GM23338 (cell line): ENCODE data around the gene ORC6. TPM values are rescaled to one million over a fixed set of nuclear protein-coding genes. Genes with fewer than 3 reads are reported as not detected.

Experiments
- ATAC-seq: fragments of 200-7000 bp; cut with Tn5 transposase; 3 replicates; pipeline ENCODE4 v1.9.1; 2020
- DNase-seq: peaks from one replicate; pipeline ENCODE4 v3.0.0-alpha.2; 2015; ENCODE audit warnings: low spot score
- H2AFZ ChIP-seq: fragments of 200-600 bp; sonication (generic); 2 replicates; pipeline ENCODE4 v1.8.0; 2016; ENCODE audit warnings: antibody characterized with exemption, mild to moderate bottlenecking, moderate library complexity
- H3F3A ChIP-seq: fragments of 200-600 bp; sonication (generic); replicated peaks from 2 replicates; pipeline ENCODE4 v1.8.0; 2017; ENCODE audit warnings: antibody characterized with exemption, mixed run types, low read depth
- H3K27ac ChIP-seq: fragments of 200-600 bp; sonication (generic); 2 replicates; pipeline ENCODE4 v1.6.1; 2016; ENCODE audit warnings: low read depth
- H3K27me3 ChIP-seq: fragments of 200-600 bp; sonication (generic); 2 replicates; pipeline ENCODE4 v1.8.0; 2016; ENCODE audit warnings: mild to moderate bottlenecking, mixed run types, moderate library complexity; ENCODE audit not compliant: insufficient read depth
- H3K36me3 ChIP-seq: fragments of 200-600 bp; sonication (generic); 2 replicates; pipeline ENCODE4 v1.8.0; 2016; ENCODE audit warnings: mild to moderate bottlenecking; ENCODE audit not compliant: insufficient read depth
- H3K4me1 ChIP-seq: fragments of 200-600 bp; sonication (generic); 2 replicates; pipeline ENCODE4 v1.8.0; 2016; ENCODE audit warnings: mild to moderate bottlenecking, moderate library complexity; ENCODE audit not compliant: insufficient read depth
- H3K4me2 ChIP-seq: fragments of 200-600 bp; sonication (generic); 2 replicates; pipeline ENCODE4 v1.7.1; 2017; ENCODE audit warnings: mixed run types
- H3K4me3 ChIP-seq: fragments of 200-600 bp; sonication (generic); 2 replicates; pipeline ENCODE4 v1.6.1; 2016; ENCODE audit warnings: mixed run types
- H3K79me2 ChIP-seq: fragments of 200-600 bp; sonication (generic); replicated peaks from 2 replicates; pipeline ENCODE4 v1.8.0; 2017; ENCODE audit warnings: mild to moderate bottlenecking; ENCODE audit not compliant: insufficient read depth
- H3K9me2 ChIP-seq: fragments of 200-600 bp; sonication (generic); 2 replicates; pipeline ENCODE4 v1.8.0; 2017; ENCODE audit not compliant: insufficient read depth
- H4K20me1 ChIP-seq: fragments of 200-600 bp; sonication (generic); replicated peaks from 2 replicates; pipeline ENCODE4 v1.8.0; 2017; ENCODE audit warnings: mild to moderate bottlenecking; ENCODE audit not compliant: insufficient read depth
- H3K27ac Mint-ChIP-seq: 2 replicates; pipeline ENCODE4 v1.8.0; 2020; ENCODE audit warnings: inconsistent platforms, mild to moderate bottlenecking, moderate library complexity, mixed read lengths
- H3K27me3 Mint-ChIP-seq: 3 replicates; pipeline ENCODE4 v1.8.0; 2022; ENCODE audit warnings: low read depth, mild to moderate bottlenecking, moderate library complexity, mixed read lengths, inconsistent platforms; ENCODE audit not compliant: insufficient read depth, poor library complexity
- H3K36me3 Mint-ChIP-seq: 3 replicates; pipeline ENCODE4 v1.8.0; 2021; ENCODE audit warnings: low read depth, mild to moderate bottlenecking, inconsistent platforms, moderate library complexity, mixed read lengths
- H3K4me1 Mint-ChIP-seq: 3 replicates; pipeline ENCODE4 v1.8.0; 2020; ENCODE audit warnings: mild to moderate bottlenecking, inconsistent platforms, mixed read lengths
- H3K4me3 Mint-ChIP-seq: 3 replicates; pipeline ENCODE4 v1.8.0; 2021; ENCODE audit warnings: moderate library complexity, mild to moderate bottlenecking, inconsistent platforms, mixed read lengths
- H3K9me3 Mint-ChIP-seq: 3 replicates; pipeline ENCODE4 v1.8.0; 2020; ENCODE audit warnings: moderate library complexity, mild to moderate bottlenecking, inconsistent platforms, mixed read lengths
- CREB1 ChIP-seq: fragments of 250-450 bp; sonication (Bioruptor Pico); IDR thresholded peaks from 2 replicates; pipeline ENCODE4 v1.5.0; 2020; ENCODE audit warnings: low read depth, mild to moderate bottlenecking, moderate library complexity
- EZH2 ChIP-seq: fragments of 200-600 bp; sonication (generic); IDR thresholded peaks from one replicate; pipeline ENCODE4 v1.8.0; 2017; ENCODE audit warnings: antibody characterized with exemption, mild to moderate bottlenecking, low read depth; ENCODE audit not compliant: unreplicated experiment
- JUNB ChIP-seq: IDR thresholded peaks from one replicate; pipeline ENCODE4 v1.6.1; 2016; ENCODE audit warnings: antibody characterized with exemption; ENCODE audit not compliant: unreplicated experiment
- NANOG ChIP-seq: IDR thresholded peaks from 2 replicates; pipeline ENCODE4 v1.6.1; 2016; ENCODE audit warnings: antibody characterized with exemption, borderline replicate concordance
- POLR2AphosphoS5 ChIP-seq: IDR thresholded peaks from 2 replicates; pipeline ENCODE4 v1.6.1; 2016; ENCODE audit warnings: antibody characterized with exemption, low read depth
- STAT1 ChIP-seq: IDR thresholded peaks from one replicate; pipeline ENCODE4 v1.6.1; 2016; ENCODE audit warnings: antibody characterized with exemption; ENCODE audit not compliant: unreplicated experiment
- ZNF114 ChIP-seq: fragments of 250-450 bp; sonication (Bioruptor Pico); IDR thresholded peaks from 2 replicates; pipeline ENCODE4 v1.5.0; 2020; ENCODE audit warnings: mild to moderate bottlenecking, moderate library complexity
- ZNF331 ChIP-seq: fragments of 250-450 bp; sonication (Bioruptor Pico); IDR thresholded peaks from 2 replicates; pipeline ENCODE4 v1.5.0; 2020; ENCODE audit warnings: low read depth, mild to moderate bottlenecking, moderate library complexity
- polyA plus RNA-seq: library from polyadenylated mRNA; unstranded; fragments of >200 nt; fragmentation: Nextera tagmentation; extraction: Ambion mirVana; gene quantifications from 2 replicates; pipeline ENCODE4 v1.2.1, GENCODE V29; 2016
- total RNA-seq: library from RNA; depleted of rRNA; stranded (reverse); fragments of >200 nt; shearing (Covaris generic); gene quantifications from 2 replicates; pipeline ENCODE4 v1.2.3, GENCODE V29; 2014
- TF ChIP-seq, protein P1 (sequence below): IDR thresholded peaks from 2 replicates; pipeline ENCODE4 v1.6.1; 2016; ENCODE audit warnings: antibody characterized with exemption
- TF ChIP-seq, protein P2 (sequence below): fragments of 250-450 bp; sonication (Bioruptor Pico); IDR thresholded peaks from 2 replicates; pipeline ENCODE4 v1.5.0; 2020; ENCODE audit warnings: mild to moderate bottlenecking, moderate library complexity
- TF ChIP-seq, protein P3 (sequence below), 2 experiments: fragments of 200-600 bp in 1 of 2; sonication (generic) in 1 of 2; conservative IDR thresholded peaks; 2 replicates each; pipeline versions ENCODE4 v1.5.1 to v1.6.1; 2016 to 2017; ENCODE audit warnings: antibody characterized with exemption in 2 of 2, low read depth in 2 of 2, mild to moderate bottlenecking in 2 of 2, moderate library complexity in 1 of 2

Gene ORC6
- total and polyA plus RNA-seq, 2 experiments from 2014 or later: 71.5 to 92.0 TPM

DNA sequence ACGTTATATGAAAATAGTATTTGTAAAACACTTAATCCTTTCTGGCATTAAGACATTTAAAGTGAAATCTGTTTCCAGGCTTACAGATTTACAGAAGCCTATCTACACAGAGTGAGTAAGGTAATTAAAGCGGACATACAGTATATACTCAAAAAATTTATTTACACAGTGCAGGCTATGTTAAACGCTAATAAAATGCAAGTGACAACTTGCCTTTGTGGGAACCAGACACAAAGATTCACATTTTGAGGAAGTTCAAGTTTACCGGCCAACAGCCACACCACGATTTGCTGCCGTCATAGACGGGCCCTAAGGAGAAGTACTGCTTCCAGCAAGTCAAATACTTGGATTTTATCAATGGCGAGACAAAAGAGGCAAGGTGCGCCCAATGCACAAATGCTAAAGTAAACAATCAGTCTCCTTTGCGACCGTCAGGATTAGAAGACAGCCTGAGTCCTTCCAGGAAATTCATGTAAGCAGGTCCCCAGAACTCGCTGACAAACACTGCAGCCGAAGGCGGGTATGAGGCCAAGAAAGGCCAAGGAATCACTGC, 1.3 kb upstream of the ORC6 start:
- no peaks in the 10 kb centered on the region for H3K9me2 ChIP-seq
- ATAC-seq (no peak), DNase-seq (no peak)
- H3K27ac ChIP-seq: peak overlapping the region; percentile 65; the same call in 1 of the 2 replicates
- no peaks in the 10 kb centered on the region for H3K27me3 ChIP-seq
- peaks cover 13% of the 10 kb centered on the region for H3K36me3 ChIP-seq
- H3K27me3 Mint-ChIP-seq: peaks cover 2% of the 10 kb centered on the region
- no peaks in the 10 kb centered on the region for H3F3A ChIP-seq
- H3K4me1 Mint-ChIP-seq: peaks cover 34% of the 10 kb centered on the region
- TF ChIP-seq EZH2 (no peak), POLR2AphosphoS5 (no peak)
- no peak overlapping the region for H2AFZ ChIP-seq
- H3K79me2 ChIP-seq: peaks cover 83% of the 10 kb centered on the region
- peak overlapping the region; percentile 85 for H3K4me2 ChIP-seq
- no peak overlapping the region for H3K4me3 Mint-ChIP-seq
- no peaks in the 10 kb centered on the region for H3K9me3 Mint-ChIP-seq
- peak overlapping the region; percentile 87 for H3K4me3 ChIP-seq
- peaks cover 56% of the 10 kb centered on the region for H4K20me1 ChIP-seq
- H3K36me3 Mint-ChIP-seq: no peaks in the 10 kb centered on the region; the same call in none of the 3 replicates
- H3K27ac Mint-ChIP-seq: no peak overlapping the region
- peaks cover 36% of the 10 kb centered on the region for H3K4me1 ChIP-seq

DNA sequence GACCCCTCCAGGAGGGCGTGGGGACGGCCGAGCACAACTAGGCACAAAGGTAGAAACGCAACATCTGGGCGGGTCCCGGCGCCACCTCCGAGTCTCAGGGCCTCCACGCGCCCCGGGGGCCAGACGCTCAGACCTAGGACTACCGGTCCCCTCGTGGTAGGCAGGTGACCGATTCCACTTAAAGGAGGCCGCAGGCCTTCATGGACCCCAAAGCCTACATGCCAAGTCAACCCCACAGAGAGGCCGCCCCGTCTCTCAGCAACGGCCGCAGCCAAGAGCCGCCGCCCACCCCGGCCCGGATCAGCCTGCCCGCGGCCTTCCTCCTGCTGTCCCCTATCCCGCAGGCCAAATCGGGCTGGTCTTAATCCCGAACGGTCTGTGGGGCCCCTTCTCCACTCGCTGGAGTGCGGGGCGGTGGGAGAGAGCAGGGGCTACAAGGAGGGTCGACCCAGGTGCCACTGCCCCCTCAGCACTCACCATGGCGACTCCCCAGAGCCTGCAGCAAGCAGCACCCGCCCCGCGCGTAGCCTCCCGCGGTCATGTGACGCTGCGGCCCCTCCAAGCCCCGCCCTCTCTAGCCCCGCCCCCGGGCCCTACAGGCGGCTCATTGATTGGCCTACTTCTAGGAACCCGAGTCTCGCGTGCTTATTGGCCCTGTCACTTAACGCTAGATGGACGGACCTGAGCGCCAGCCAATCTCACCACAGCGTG, 650 bp upstream of the ORC6 start, which contains the start of gene VPS35:
VPS35 (minus strand) TSS at position 525 of the 711 bp plus-strand sequence; CDS start at position 480, 45 bp downstream.
- Histone ChIP-seq H3K4me3 (peak within 1 kb of the TSS; percentile 87), H3K4me2 (peak within 1 kb of the TSS; percentile 96), H3K27me3 (no peaks in the 10 kb centered on the region), H3K79me2 (peaks cover 77% of the 10 kb centered on the region), H3K4me1 (peaks cover 36% of the 10 kb centered on the region), H3K36me3 (peaks cover 15% of the 10 kb centered on the region), H3K9me2 (no peaks in the 10 kb centered on the region), H2AFZ (peak within 1 kb of the TSS; percentile 82), H3F3A (no peaks in the 10 kb centered on the region), H4K20me1 (peaks cover 53% of the 10 kb centered on the region), H3K27ac (peak within 1 kb of the TSS; percentile 65)
- no peaks in the 10 kb centered on the region; the same call in none of the 3 replicates for H3K36me3 Mint-ChIP-seq
- DNase-seq (peak; percentile 99), ATAC-seq (peak; percentile 85)
- peaks cover 2% of the 10 kb centered on the region for H3K27me3 Mint-ChIP-seq
- H3K4me1 Mint-ChIP-seq: peaks cover 34% of the 10 kb centered on the region
- no peak within 1 kb of the TSS for H3K27ac Mint-ChIP-seq
- no peak within 1 kb of the TSS for H3K4me3 Mint-ChIP-seq
- H3K9me3 Mint-ChIP-seq: no peaks in the 10 kb centered on the region
- TF ChIP-seq STAT1: no peak
- TF ChIP-seq, protein P1, sequence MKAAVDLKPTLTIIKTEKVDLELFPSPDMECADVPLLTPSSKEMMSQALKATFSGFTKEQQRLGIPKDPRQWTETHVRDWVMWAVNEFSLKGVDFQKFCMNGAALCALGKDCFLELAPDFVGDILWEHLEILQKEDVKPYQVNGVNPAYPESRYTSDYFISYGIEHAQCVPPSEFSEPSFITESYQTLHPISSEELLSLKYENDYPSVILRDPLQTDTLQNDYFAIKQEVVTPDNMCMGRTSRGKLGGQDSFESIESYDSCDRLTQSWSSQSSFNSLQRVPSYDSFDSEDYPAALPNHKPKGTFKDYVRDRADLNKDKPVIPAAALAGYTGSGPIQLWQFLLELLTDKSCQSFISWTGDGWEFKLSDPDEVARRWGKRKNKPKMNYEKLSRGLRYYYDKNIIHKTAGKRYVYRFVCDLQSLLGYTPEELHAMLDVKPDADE: no peak
- no peak for TF ChIP-seq ZNF331 (CRISPR knock-in tag)
- no peak for TF ChIP-seq NANOG
- TF ChIP-seq, protein P2, sequence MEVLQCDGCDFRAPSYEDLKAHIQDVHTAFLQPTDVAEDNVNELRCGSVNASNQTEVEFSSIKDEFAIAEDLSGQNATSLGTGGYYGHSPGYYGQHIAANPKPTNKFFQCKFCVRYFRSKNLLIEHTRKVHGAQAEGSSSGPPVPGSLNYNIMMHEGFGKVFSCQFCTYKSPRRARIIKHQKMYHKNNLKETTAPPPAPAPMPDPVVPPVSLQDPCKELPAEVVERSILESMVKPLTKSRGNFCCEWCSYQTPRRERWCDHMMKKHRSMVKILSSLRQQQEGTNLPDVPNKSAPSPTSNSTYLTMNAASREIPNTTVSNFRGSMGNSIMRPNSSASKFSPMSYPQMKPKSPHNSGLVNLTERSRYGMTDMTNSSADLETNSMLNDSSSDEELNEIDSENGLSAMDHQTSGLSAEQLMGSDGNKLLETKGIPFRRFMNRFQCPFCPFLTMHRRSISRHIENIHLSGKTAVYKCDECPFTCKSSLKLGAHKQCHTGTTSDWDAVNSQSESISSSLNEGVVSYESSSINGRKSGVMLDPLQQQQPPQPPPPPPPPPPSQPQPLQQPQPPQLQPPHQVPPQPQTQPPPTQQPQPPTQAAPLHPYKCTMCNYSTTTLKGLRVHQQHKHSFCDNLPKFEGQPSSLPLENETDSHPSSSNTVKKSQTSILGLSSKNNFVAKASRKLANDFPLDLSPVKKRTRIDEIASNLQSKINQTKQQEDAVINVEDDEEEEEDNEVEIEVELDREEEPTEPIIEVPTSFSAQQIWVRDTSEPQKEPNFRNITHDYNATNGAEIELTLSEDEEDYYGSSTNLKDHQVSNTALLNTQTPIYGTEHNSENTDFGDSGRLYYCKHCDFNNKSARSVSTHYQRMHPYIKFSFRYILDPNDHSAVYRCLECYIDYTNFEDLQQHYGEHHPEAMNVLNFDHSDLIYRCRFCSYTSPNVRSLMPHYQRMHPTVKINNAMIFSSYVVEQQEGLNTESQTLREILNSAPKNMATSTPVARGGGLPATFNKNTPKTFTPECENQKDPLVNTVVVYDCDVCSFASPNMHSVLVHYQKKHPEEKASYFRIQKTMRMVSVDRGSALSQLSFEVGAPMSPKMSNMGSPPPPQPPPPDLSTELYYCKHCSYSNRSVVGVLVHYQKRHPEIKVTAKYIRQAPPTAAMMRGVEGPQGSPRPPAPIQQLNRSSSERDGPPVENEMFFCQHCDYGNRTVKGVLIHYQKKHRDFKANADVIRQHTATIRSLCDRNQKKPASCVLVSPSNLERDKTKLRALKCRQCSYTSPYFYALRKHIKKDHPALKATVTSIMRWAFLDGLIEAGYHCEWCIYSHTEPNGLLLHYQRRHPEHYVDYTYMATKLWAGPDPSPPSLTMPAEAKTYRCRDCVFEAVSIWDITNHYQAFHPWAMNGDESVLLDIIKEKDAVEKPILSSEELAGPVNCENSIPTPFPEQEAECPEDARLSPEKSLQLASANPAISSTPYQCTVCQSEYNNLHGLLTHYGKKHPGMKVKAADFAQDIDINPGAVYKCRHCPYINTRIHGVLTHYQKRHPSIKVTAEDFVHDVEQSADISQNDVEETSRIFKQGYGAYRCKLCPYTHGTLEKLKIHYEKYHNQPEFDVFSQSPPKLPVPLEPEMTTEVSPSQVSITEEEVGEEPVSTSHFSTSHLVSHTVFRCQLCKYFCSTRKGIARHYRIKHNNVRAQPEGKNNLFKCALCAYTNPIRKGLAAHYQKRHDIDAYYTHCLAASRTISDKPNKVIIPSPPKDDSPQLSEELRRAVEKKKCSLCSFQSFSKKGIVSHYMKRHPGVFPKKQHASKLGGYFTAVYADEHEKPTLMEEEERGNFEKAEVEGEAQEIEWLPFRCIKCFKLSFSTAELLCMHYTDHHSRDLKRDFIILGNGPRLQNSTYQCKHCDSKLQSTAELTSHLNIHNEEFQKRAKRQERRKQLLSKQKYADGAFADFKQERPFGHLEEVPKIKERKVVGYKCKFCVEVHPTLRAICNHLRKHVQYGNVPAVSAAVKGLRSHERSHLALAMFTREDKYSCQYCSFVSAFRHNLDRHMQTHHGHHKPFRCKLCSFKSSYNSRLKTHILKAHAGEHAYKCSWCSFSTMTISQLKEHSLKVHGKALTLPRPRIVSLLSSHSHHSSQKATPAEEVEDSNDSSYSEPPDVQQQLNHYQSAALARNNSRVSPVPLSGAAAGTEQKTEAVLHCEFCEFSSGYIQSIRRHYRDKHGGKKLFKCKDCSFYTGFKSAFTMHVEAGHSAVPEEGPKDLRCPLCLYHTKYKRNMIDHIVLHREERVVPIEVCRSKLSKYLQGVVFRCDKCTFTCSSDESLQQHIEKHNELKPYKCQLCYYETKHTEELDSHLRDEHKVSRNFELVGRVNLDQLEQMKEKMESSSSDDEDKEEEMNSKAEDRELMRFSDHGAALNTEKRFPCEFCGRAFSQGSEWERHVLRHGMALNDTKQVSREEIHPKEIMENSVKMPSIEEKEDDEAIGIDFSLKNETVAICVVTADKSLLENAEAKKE (CRISPR knock-in tag): no peak
- no peak for TF ChIP-seq JUNB
- TF ChIP-seq ZNF114 (CRISPR knock-in tag): no peak
- TF ChIP-seq EZH2: no peak
- TF ChIP-seq POLR2AphosphoS5: peak; percentile 83
- TF ChIP-seq, protein P3, sequence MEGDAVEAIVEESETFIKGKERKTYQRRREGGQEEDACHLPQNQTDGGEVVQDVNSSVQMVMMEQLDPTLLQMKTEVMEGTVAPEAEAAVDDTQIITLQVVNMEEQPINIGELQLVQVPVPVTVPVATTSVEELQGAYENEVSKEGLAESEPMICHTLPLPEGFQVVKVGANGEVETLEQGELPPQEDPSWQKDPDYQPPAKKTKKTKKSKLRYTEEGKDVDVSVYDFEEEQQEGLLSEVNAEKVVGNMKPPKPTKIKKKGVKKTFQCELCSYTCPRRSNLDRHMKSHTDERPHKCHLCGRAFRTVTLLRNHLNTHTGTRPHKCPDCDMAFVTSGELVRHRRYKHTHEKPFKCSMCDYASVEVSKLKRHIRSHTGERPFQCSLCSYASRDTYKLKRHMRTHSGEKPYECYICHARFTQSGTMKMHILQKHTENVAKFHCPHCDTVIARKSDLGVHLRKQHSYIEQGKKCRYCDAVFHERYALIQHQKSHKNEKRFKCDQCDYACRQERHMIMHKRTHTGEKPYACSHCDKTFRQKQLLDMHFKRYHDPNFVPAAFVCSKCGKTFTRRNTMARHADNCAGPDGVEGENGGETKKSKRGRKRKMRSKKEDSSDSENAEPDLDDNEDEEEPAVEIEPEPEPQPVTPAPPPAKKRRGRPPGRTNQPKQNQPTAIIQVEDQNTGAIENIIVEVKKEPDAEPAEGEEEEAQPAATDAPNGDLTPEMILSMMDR (conservative IDR thresholded peaks at IDR 0.05; ENCODE audit: low read depth in 2 of 2): peak; percentile 54 to 59; a peak in 2 of 4 replicates
- peak; percentile 61; the same call in 1 of the 2 replicates for TF ChIP-seq CREB1 (CRISPR knock-in tag)
